GM23338 (cell line): ENCODE data around the gene ADIPOR2. TPM values are rescaled to one million over a fixed set of nuclear protein-coding genes. Genes with fewer than 3 reads are reported as not detected.

Experiments
- ATAC-seq: fragments of 200-7000 bp; cut with Tn5 transposase; 3 replicates; pipeline ENCODE4 v1.9.1; 2020
- DNase-seq: peaks from one replicate; pipeline ENCODE4 v3.0.0-alpha.2; 2015; ENCODE audit warnings: low spot score
- H2AFZ ChIP-seq: fragments of 200-600 bp; sonication (generic); 2 replicates; pipeline ENCODE4 v1.8.0; 2016; ENCODE audit warnings: antibody characterized with exemption, mild to moderate bottlenecking, moderate library complexity
- H3F3A ChIP-seq: fragments of 200-600 bp; sonication (generic); replicated peaks from 2 replicates; pipeline ENCODE4 v1.8.0; 2017; ENCODE audit warnings: antibody characterized with exemption, mixed run types, low read depth
- H3K27ac ChIP-seq: fragments of 200-600 bp; sonication (generic); 2 replicates; pipeline ENCODE4 v1.6.1; 2016; ENCODE audit warnings: low read depth
- H3K27me3 ChIP-seq: fragments of 200-600 bp; sonication (generic); 2 replicates; pipeline ENCODE4 v1.8.0; 2016; ENCODE audit warnings: mild to moderate bottlenecking, mixed run types, moderate library complexity; ENCODE audit not compliant: insufficient read depth
- H3K36me3 ChIP-seq: fragments of 200-600 bp; sonication (generic); 2 replicates; pipeline ENCODE4 v1.8.0; 2016; ENCODE audit warnings: mild to moderate bottlenecking; ENCODE audit not compliant: insufficient read depth
- H3K4me1 ChIP-seq: fragments of 200-600 bp; sonication (generic); 2 replicates; pipeline ENCODE4 v1.8.0; 2016; ENCODE audit warnings: mild to moderate bottlenecking, moderate library complexity; ENCODE audit not compliant: insufficient read depth
- H3K4me2 ChIP-seq: fragments of 200-600 bp; sonication (generic); 2 replicates; pipeline ENCODE4 v1.7.1; 2017; ENCODE audit warnings: mixed run types
- H3K4me3 ChIP-seq: fragments of 200-600 bp; sonication (generic); 2 replicates; pipeline ENCODE4 v1.6.1; 2016; ENCODE audit warnings: mixed run types
- H3K79me2 ChIP-seq: fragments of 200-600 bp; sonication (generic); replicated peaks from 2 replicates; pipeline ENCODE4 v1.8.0; 2017; ENCODE audit warnings: mild to moderate bottlenecking; ENCODE audit not compliant: insufficient read depth
- H3K9me2 ChIP-seq: fragments of 200-600 bp; sonication (generic); 2 replicates; pipeline ENCODE4 v1.8.0; 2017; ENCODE audit not compliant: insufficient read depth
- H4K20me1 ChIP-seq: fragments of 200-600 bp; sonication (generic); replicated peaks from 2 replicates; pipeline ENCODE4 v1.8.0; 2017; ENCODE audit warnings: mild to moderate bottlenecking; ENCODE audit not compliant: insufficient read depth
- H3K27ac Mint-ChIP-seq: 2 replicates; pipeline ENCODE4 v1.8.0; 2020; ENCODE audit warnings: inconsistent platforms, mild to moderate bottlenecking, moderate library complexity, mixed read lengths
- H3K27me3 Mint-ChIP-seq: 3 replicates; pipeline ENCODE4 v1.8.0; 2022; ENCODE audit warnings: low read depth, mild to moderate bottlenecking, moderate library complexity, mixed read lengths, inconsistent platforms; ENCODE audit not compliant: insufficient read depth, poor library complexity
- H3K36me3 Mint-ChIP-seq: 3 replicates; pipeline ENCODE4 v1.8.0; 2021; ENCODE audit warnings: low read depth, mild to moderate bottlenecking, inconsistent platforms, moderate library complexity, mixed read lengths
- H3K4me1 Mint-ChIP-seq: 3 replicates; pipeline ENCODE4 v1.8.0; 2020; ENCODE audit warnings: mild to moderate bottlenecking, inconsistent platforms, mixed read lengths
- H3K4me3 Mint-ChIP-seq: 3 replicates; pipeline ENCODE4 v1.8.0; 2021; ENCODE audit warnings: moderate library complexity, mild to moderate bottlenecking, inconsistent platforms, mixed read lengths
- H3K9me3 Mint-ChIP-seq: 3 replicates; pipeline ENCODE4 v1.8.0; 2020; ENCODE audit warnings: moderate library complexity, mild to moderate bottlenecking, inconsistent platforms, mixed read lengths
- ETS1 ChIP-seq: IDR thresholded peaks from 2 replicates; pipeline ENCODE4 v1.6.1; 2016; ENCODE audit warnings: antibody characterized with exemption
- EZH2 ChIP-seq: fragments of 200-600 bp; sonication (generic); IDR thresholded peaks from one replicate; pipeline ENCODE4 v1.8.0; 2017; ENCODE audit warnings: antibody characterized with exemption, mild to moderate bottlenecking, low read depth; ENCODE audit not compliant: unreplicated experiment
- EZH2phosphoT487 ChIP-seq: fragments of 200-600 bp; sonication (generic); IDR thresholded peaks from one replicate; pipeline ENCODE4 v1.8.1; 2018; ENCODE audit warnings: antibody characterized with exemption; ENCODE audit not compliant: unreplicated experiment
- NANOG ChIP-seq: IDR thresholded peaks from 2 replicates; pipeline ENCODE4 v1.6.1; 2016; ENCODE audit warnings: antibody characterized with exemption, borderline replicate concordance
- POLR2AphosphoS5 ChIP-seq: IDR thresholded peaks from 2 replicates; pipeline ENCODE4 v1.6.1; 2016; ENCODE audit warnings: antibody characterized with exemption, low read depth
- REST ChIP-seq: IDR thresholded peaks from one replicate; pipeline ENCODE4 v1.6.1; 2018; ENCODE audit warnings: antibody characterized with exemption; ENCODE audit not compliant: unreplicated experiment
- ZNF114 ChIP-seq: fragments of 250-450 bp; sonication (Bioruptor Pico); IDR thresholded peaks from 2 replicates; pipeline ENCODE4 v1.5.0; 2020; ENCODE audit warnings: mild to moderate bottlenecking, moderate library complexity
- ZNF331 ChIP-seq: fragments of 250-450 bp; sonication (Bioruptor Pico); IDR thresholded peaks from 2 replicates; pipeline ENCODE4 v1.5.0; 2020; ENCODE audit warnings: low read depth, mild to moderate bottlenecking, moderate library complexity
- polyA plus RNA-seq: library from polyadenylated mRNA; unstranded; fragments of >200 nt; fragmentation: Nextera tagmentation; extraction: Ambion mirVana; gene quantifications from 2 replicates; pipeline ENCODE4 v1.2.1, GENCODE V29; 2016
- total RNA-seq: library from RNA; depleted of rRNA; stranded (reverse); fragments of >200 nt; shearing (Covaris generic); gene quantifications from 2 replicates; pipeline ENCODE4 v1.2.3, GENCODE V29; 2014
- TF ChIP-seq, protein P1 (sequence below): fragments of 250-450 bp; sonication (Bioruptor Pico); IDR thresholded peaks from 2 replicates; pipeline ENCODE4 v1.5.0; 2020; ENCODE audit warnings: mild to moderate bottlenecking, moderate library complexity
- TF ChIP-seq, protein P2 (sequence below), 2 experiments: fragments of 200-600 bp in 1 of 2; sonication (generic) in 1 of 2; conservative IDR thresholded peaks; 2 replicates each; pipeline versions ENCODE4 v1.5.1 to v1.6.1; 2016 to 2017; ENCODE audit warnings: antibody characterized with exemption in 2 of 2, low read depth in 2 of 2, mild to moderate bottlenecking in 2 of 2, moderate library complexity in 1 of 2

Gene ADIPOR2
- total and polyA plus RNA-seq, 2 experiments from 2014 or later = 11.7 to 36.2 TPM

DNA sequence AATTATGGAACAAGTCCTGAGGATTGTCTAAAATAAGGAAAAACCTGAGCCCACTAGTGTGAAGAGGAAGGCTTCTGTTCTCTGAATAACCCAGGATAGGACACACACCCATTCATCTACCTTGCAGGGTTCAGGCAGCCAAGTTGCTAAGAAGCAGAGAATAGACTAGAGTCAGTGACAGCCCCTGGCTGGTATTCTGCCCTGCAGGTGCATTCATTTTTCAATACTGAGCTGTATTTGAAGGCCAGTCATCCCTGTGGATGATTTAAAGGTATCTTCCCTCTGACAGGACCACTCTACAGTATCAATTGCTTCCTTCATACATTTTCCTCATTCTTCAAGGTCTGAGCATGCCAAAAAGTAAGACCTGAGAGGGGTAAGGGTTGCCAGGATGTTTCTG, 38.9 kb upstream of the ADIPOR2 start:
- no peaks in the 10 kb centered on the region for H3K4me1 ChIP-seq
- DNase-seq (no peak), ATAC-seq (no peak)
- H3F3A ChIP-seq = peaks cover 3% of the 10 kb centered on the region; the same call in 1 of the 2 replicates
- H4K20me1 ChIP-seq = no peaks in the 10 kb centered on the region
- Mint-ChIP-seq H3K27me3 (peaks cover 15% of the 10 kb centered on the region), H3K27ac (no peak overlapping the region), H3K9me3 (no peaks in the 10 kb centered on the region), H3K4me3 (no peak overlapping the region), H3K36me3 (no peaks in the 10 kb centered on the region), H3K4me1 (peaks cover 11% of the 10 kb centered on the region)
- no peaks in the 10 kb centered on the region for H3K27me3 ChIP-seq
- no peaks in the 10 kb centered on the region for H3K36me3 ChIP-seq
- TF ChIP-seq REST = no peak
- TF ChIP-seq, protein P1, sequence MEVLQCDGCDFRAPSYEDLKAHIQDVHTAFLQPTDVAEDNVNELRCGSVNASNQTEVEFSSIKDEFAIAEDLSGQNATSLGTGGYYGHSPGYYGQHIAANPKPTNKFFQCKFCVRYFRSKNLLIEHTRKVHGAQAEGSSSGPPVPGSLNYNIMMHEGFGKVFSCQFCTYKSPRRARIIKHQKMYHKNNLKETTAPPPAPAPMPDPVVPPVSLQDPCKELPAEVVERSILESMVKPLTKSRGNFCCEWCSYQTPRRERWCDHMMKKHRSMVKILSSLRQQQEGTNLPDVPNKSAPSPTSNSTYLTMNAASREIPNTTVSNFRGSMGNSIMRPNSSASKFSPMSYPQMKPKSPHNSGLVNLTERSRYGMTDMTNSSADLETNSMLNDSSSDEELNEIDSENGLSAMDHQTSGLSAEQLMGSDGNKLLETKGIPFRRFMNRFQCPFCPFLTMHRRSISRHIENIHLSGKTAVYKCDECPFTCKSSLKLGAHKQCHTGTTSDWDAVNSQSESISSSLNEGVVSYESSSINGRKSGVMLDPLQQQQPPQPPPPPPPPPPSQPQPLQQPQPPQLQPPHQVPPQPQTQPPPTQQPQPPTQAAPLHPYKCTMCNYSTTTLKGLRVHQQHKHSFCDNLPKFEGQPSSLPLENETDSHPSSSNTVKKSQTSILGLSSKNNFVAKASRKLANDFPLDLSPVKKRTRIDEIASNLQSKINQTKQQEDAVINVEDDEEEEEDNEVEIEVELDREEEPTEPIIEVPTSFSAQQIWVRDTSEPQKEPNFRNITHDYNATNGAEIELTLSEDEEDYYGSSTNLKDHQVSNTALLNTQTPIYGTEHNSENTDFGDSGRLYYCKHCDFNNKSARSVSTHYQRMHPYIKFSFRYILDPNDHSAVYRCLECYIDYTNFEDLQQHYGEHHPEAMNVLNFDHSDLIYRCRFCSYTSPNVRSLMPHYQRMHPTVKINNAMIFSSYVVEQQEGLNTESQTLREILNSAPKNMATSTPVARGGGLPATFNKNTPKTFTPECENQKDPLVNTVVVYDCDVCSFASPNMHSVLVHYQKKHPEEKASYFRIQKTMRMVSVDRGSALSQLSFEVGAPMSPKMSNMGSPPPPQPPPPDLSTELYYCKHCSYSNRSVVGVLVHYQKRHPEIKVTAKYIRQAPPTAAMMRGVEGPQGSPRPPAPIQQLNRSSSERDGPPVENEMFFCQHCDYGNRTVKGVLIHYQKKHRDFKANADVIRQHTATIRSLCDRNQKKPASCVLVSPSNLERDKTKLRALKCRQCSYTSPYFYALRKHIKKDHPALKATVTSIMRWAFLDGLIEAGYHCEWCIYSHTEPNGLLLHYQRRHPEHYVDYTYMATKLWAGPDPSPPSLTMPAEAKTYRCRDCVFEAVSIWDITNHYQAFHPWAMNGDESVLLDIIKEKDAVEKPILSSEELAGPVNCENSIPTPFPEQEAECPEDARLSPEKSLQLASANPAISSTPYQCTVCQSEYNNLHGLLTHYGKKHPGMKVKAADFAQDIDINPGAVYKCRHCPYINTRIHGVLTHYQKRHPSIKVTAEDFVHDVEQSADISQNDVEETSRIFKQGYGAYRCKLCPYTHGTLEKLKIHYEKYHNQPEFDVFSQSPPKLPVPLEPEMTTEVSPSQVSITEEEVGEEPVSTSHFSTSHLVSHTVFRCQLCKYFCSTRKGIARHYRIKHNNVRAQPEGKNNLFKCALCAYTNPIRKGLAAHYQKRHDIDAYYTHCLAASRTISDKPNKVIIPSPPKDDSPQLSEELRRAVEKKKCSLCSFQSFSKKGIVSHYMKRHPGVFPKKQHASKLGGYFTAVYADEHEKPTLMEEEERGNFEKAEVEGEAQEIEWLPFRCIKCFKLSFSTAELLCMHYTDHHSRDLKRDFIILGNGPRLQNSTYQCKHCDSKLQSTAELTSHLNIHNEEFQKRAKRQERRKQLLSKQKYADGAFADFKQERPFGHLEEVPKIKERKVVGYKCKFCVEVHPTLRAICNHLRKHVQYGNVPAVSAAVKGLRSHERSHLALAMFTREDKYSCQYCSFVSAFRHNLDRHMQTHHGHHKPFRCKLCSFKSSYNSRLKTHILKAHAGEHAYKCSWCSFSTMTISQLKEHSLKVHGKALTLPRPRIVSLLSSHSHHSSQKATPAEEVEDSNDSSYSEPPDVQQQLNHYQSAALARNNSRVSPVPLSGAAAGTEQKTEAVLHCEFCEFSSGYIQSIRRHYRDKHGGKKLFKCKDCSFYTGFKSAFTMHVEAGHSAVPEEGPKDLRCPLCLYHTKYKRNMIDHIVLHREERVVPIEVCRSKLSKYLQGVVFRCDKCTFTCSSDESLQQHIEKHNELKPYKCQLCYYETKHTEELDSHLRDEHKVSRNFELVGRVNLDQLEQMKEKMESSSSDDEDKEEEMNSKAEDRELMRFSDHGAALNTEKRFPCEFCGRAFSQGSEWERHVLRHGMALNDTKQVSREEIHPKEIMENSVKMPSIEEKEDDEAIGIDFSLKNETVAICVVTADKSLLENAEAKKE (CRISPR knock-in tag) = no peak
- TF ChIP-seq ETS1 = no peak
- TF ChIP-seq EZH2phosphoT487 = no peak
- no peak for TF ChIP-seq ZNF331 (CRISPR knock-in tag)
- no peak for TF ChIP-seq NANOG
- no peak for TF ChIP-seq EZH2
- no peak for TF ChIP-seq ZNF114 (CRISPR knock-in tag)
- no peak for TF ChIP-seq POLR2AphosphoS5
- TF ChIP-seq, protein P2, sequence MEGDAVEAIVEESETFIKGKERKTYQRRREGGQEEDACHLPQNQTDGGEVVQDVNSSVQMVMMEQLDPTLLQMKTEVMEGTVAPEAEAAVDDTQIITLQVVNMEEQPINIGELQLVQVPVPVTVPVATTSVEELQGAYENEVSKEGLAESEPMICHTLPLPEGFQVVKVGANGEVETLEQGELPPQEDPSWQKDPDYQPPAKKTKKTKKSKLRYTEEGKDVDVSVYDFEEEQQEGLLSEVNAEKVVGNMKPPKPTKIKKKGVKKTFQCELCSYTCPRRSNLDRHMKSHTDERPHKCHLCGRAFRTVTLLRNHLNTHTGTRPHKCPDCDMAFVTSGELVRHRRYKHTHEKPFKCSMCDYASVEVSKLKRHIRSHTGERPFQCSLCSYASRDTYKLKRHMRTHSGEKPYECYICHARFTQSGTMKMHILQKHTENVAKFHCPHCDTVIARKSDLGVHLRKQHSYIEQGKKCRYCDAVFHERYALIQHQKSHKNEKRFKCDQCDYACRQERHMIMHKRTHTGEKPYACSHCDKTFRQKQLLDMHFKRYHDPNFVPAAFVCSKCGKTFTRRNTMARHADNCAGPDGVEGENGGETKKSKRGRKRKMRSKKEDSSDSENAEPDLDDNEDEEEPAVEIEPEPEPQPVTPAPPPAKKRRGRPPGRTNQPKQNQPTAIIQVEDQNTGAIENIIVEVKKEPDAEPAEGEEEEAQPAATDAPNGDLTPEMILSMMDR (conservative IDR thresholded peaks at IDR 0.05; ENCODE audit: low read depth in 2 of 2) = no peak
- no peak overlapping the region for H3K4me2 ChIP-seq
- H3K4me3 ChIP-seq = no peak overlapping the region
- no peaks in the 10 kb centered on the region for H3K79me2 ChIP-seq
- no peak overlapping the region for H3K27ac ChIP-seq
- H2AFZ ChIP-seq = no peak overlapping the region
- H3K9me2 ChIP-seq = no peaks in the 10 kb centered on the region
